Astrocyte of the cerebellum (primary cell): ENCODE measurements around the gene ZNF516.
"Not testable (repeated sequence)": the region's sequence is repeated elsewhere in the genome, so short reads cannot be mapped to it uniquely, and the experiment has no call there.

Experiments
- DNase-seq: peaks from one replicate; pipeline ENCODE4 v3.0.0-alpha.2; 2011; ENCODE audit warnings: low read depth
- H3K4me3 ChIP-seq: 2 replicates; pipeline ENCODE4 v1.5.1; 2011; ENCODE audit warnings: mild to moderate bottlenecking, low read depth, low read length, moderate library complexity
- in situ Hi-C: cut with HindIII; loops from 2 replicates; pipeline ENCODE4 v1.10.0; 2017; ENCODE audit warnings: low sequenced_read_pairs
- TF ChIP-seq, protein P1 (sequence below): IDR thresholded peaks from 2 replicates; pipeline ENCODE4 v1.5.1; 2012; ENCODE audit warnings: low read length, low read depth, moderate library complexity, mild to moderate bottlenecking; ENCODE audit errors: missing control alignments

ZNF516 gene

DNA sequence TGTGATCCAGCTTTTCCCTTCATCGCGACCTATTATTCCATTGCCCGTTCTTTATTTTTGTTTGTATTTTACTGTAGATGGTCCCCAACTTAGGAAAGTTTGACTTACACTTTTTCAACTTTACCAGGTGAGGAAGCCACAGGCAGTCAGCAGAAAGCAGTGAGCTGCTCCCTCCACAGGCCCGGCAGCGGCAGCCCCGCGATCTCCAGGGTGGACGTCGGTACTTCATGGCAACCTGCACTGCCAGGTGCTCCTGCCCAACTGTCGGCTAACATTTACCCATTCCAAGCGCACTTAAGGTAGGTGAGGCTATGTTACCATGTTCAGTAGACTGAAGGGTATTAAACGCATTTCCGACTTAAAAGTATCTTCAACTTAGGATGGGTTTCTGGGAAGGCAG, 12.8 kb downstream of the ZNF516 start:
- no peak overlapping the region for H3K4me3 ChIP-seq
- in situ Hi-C loops: no loop called here
- DNase-seq: no peak
- TF ChIP-seq, protein P1, sequence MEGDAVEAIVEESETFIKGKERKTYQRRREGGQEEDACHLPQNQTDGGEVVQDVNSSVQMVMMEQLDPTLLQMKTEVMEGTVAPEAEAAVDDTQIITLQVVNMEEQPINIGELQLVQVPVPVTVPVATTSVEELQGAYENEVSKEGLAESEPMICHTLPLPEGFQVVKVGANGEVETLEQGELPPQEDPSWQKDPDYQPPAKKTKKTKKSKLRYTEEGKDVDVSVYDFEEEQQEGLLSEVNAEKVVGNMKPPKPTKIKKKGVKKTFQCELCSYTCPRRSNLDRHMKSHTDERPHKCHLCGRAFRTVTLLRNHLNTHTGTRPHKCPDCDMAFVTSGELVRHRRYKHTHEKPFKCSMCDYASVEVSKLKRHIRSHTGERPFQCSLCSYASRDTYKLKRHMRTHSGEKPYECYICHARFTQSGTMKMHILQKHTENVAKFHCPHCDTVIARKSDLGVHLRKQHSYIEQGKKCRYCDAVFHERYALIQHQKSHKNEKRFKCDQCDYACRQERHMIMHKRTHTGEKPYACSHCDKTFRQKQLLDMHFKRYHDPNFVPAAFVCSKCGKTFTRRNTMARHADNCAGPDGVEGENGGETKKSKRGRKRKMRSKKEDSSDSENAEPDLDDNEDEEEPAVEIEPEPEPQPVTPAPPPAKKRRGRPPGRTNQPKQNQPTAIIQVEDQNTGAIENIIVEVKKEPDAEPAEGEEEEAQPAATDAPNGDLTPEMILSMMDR: no peak

DNA sequence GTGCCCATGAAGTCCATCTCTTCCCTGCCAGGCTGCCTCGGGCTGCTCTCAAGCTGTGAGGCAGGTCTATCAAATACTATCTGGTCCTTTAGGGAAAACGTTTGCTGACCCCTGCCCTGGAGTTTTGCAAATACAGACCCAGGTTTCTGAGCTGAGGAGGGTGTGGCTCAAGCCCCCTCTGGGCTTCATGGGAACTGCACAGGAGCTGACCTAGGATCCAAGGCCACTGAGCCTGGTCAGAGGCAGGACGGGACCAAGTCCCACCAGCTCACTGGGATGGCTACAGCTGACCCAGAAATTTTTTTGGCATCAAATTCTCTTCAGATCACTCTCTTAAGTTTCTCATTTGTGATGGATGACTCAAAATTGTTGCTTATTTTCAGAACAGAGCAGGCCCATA, 14.1 kb downstream of the ZNF516 start:
- in situ Hi-C loops: no loop called here
- TF ChIP-seq, protein P1: peak; percentile 32

DNA sequence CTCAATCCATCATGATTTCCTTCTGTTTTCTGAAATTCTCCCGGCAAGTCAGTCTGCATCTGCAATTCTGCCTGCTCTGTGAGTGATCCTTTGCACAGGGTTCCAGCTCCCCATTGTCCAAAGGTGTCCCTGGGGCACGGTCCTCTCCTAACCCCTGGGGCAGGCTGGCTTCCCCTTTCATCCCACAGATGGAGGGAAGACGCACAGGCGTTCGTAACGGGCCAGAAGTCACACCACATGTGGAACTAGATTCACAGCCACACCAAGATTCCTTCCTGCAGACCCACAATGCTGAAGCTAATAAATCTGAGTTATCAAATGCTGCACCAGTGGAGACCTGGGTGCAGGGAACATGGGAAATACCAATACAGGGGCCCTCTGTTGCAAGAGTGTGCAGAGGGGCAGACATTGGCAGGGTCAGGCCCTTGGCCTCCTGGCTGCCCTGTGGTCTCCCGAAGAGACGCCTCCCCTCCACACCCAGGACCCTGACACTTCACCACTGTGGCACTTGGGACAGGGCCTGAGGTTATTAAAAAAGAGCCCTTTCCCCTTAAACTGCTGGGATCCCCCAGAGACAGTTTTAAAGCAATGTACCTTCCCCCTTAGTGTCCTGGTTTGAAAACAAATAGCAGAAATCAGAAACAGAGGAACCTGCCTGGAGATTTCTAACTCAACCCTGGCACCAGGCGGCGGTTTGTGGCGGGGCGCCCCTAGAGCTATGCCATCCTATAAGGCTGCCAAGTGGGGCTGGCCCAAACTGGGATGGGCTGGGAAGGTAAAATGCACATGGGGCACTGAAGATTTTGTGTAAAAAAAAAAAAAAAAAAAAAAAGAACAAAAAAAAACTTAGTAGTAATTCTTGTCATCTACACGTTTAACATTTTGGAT, 15.4 kb downstream of the ZNF516 start:
- in situ Hi-C loops: no loop called here
- TF ChIP-seq, protein P1: no peak
- H3K4me3 ChIP-seq: no peak overlapping the region
- no peak for DNase-seq

More for the DNA sequence above, 14.1 kb downstream of the ZNF516 start:
- DNase-seq: no peak
- no peak overlapping the region for H3K4me3 ChIP-seq

DNA sequence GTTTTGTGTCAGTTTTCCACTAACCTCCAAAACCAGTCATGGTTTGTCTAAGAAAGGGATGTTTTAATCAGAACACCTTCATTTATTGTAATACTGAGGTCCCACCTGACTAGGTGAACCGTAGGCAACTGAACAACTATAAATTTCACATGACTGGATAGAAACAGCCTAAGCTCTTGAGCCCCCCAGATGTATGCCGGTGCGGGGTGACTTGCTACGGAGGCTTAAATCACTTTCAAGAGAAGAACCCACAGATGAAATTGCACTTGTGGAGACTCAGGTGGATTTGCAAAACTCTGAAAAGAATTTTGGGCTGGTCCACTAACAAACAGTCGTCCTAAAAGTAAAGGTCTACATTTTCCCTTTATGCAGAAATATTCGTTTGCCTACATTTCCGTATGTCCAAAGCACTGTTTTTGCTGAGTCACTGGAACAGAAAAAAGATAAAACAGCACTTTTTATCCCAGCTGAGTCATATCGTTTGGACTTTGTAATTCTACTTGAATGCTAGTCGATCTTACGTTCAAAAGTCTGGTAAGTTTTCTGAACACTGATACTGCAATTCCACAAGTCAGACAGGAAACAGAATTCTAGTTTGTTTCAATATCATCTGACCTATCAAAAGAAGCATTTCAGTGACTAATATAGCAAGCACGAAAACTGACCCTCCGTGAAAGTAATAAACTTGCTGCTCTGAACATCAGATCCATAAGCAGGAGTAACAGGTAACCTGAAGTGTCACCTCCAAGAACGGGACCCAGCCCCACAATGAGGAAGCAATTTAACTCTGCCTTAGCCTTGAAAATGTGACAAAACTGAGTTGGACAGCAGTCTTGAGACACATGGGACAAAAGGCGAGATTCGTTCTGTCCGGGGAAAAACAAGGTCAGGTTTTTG, 18.1 kb downstream of the ZNF516 start:
- peak; percentile 66 for DNase-seq
- H3K4me3 ChIP-seq: peak overlapping the region; percentile 18
- in situ Hi-C loops: no loop called here
- TF ChIP-seq, protein P1: no peak

DNA sequence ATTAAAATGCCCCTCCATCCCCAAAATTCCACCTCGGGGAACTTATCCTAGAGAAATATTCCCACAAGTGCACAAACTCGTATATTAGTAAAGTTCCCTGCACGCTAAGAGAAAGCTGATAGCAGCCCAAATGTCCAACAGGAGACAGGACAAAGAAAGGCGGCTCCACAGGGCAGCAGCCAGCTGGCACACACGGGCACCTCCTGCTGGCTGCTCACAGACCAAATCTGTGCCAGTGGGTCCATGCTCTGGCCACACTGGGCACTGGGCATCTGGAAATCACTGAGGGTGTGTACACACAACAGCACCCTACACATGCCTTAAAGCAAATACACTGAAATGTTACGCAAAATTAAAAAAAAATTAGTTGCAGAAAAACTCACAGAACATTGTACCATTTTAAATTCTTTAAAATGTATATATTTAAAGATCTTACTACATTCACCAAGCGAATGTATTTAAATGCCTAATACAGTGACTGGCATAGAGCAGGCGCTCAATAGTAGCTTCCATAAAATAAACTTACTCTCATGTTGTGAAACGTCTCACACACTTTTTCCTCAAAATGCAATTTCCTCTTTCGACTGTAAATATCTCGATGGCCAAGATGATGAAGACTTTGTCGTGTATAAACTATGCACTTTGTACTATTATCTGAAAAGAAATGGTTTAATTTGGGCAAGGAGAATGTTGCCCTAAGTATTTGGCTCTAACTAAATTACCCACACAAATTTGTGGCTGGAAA, 19.4 kb downstream of the ZNF516 start:
- no peak overlapping the region for H3K4me3 ChIP-seq
- in situ Hi-C loops: no loop called here
- TF ChIP-seq, protein P1: no peak

DNA sequence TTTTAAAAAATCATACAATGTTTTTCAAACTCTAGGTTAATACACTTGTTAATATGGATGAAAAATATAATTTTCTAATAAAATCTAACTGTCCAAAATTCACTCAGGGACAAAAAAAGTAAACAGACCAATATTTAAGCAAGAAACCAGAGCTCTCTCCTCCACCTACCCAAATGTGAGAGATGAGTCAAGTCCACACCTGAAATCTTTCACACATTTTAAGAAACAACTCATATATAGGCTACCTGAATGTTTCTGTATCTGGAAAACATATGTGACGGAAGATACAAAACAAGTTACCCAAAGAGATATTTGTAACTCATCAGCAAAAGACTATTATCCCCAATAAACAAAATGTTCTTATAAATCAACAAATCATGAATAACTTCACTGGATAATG, 20.2 kb downstream of the ZNF516 start:
- H3K4me3 ChIP-seq: no peak overlapping the region
- no peak for DNase-seq
- TF ChIP-seq, protein P1: no peak
- in situ Hi-C loops: no loop called here

More for the DNA sequence above, 19.4 kb downstream of the ZNF516 start:
- no peak for DNase-seq

DNA sequence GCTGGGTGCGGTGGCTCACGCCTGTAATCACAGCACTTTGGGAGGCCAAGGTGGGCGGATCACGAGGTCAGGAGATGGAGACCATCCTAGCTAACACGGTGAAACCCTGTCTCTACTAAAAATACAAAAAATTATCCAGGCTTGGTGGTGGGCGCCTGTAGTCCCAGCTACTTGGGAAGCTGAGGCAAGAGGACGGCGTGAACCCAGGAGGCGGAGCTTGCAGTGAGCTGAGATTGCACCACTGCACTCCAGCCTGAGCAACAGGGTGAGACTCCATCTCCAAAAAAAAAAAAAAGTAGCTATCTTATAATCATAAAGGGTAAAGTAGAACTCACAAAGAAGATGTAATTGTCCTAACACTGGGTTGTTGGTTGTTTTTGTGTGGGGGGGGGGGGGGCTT, 21.5 kb downstream of the ZNF516 start:
- H3K4me3 ChIP-seq, DNase-seq, in situ Hi-C loops: not testable (repeated sequence)
